Spleen (tissue), 7 donors: Measurements from ENCODE around the gene LRRK1.

Experiments
- POLR2A ChIP-seq, 3 donors: fragments of 450-650 bp; IDR thresholded peaks; one replicate each; pipeline ENCODE4 v1.5.1; 2017; ENCODE audit warnings: antibody characterized with exemption in 3 of 3, mild to moderate bottlenecking in 1 of 3
- TF ChIP-seq, protein P1 (sequence below), 11 experiments: fragments of 200-600 bp in 7 of 11; fragments of 450-650 bp in 4 of 11; sonication (generic) in 4 of 11; IDR thresholded peaks in 8 of 11; conservative IDR thresholded peaks in 3 of 11; 1 replicate in 7 of 11; 2 replicates in 4 of 11; pipeline versions ENCODE4 v1.4.0 to v1.8.0; 2016 to 2021; ENCODE audit warnings: antibody characterized with exemption in 11 of 11, inconsistent platforms in 4 of 11, mild to moderate bottlenecking in 1 of 11
- donor health status: DM: no; HTN: no; CAD: no; lungs with moderate emphysema.
- donor health status: DM: no; HTN: no; CAD: no.
- donor health status: DM: no; HTN: no; CAD: no.

GRCh38 chr15:100902436-100903167, 16.6 kb upstream of the LRRK1 start:
- TF ChIP-seq POLR2A (IDR thresholded peaks at IDR 0.05): peak in 1 of 3 donors; percentile 11
- TF ChIP-seq, protein P1, sequence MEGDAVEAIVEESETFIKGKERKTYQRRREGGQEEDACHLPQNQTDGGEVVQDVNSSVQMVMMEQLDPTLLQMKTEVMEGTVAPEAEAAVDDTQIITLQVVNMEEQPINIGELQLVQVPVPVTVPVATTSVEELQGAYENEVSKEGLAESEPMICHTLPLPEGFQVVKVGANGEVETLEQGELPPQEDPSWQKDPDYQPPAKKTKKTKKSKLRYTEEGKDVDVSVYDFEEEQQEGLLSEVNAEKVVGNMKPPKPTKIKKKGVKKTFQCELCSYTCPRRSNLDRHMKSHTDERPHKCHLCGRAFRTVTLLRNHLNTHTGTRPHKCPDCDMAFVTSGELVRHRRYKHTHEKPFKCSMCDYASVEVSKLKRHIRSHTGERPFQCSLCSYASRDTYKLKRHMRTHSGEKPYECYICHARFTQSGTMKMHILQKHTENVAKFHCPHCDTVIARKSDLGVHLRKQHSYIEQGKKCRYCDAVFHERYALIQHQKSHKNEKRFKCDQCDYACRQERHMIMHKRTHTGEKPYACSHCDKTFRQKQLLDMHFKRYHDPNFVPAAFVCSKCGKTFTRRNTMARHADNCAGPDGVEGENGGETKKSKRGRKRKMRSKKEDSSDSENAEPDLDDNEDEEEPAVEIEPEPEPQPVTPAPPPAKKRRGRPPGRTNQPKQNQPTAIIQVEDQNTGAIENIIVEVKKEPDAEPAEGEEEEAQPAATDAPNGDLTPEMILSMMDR (IDR thresholded peaks at IDR 0.05 in 8 of 11, conservative IDR thresholded peaks at IDR 0.05 in 3 of 11): no peak
